Activated T-cell treated with anti-CD3 and anti-CD28 coated beads for 48 hours (primary cell): ENCODE results near the gene GBP3.
"Not testable (repeated sequence)": the region's sequence is repeated elsewhere in the genome, so short reads cannot be mapped to it uniquely, and the experiment has no call there.

ENCODE experiments used
- DNase-seq: peaks from one replicate; pipeline ENCODE4 v3.0.0-alpha.2; 2020; ENCODE audit warnings: low read depth

GBP3 gene

DNA sequence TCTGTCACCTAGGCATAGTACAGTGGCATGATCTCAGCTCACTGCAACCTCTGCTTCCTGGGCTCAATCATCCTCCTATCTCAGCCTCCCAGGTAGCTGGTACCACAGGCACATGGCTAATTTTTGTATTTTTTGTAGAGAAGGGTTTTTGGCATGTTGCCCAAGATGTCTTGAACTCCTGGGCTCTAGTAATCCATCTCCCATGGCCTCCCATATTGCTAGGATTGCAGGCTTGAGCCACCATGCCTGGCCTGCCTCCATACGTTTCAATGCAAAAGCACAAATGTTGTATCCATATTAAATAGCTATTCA, 17.6 kb upstream of the GBP3 start:
- DNase-seq, result no peak

- DNase-seq, result no peak
These were observed 14.5 kb upstream of the GBP3 start for GRCh38 chr1:89037186-89037585.

DNA sequence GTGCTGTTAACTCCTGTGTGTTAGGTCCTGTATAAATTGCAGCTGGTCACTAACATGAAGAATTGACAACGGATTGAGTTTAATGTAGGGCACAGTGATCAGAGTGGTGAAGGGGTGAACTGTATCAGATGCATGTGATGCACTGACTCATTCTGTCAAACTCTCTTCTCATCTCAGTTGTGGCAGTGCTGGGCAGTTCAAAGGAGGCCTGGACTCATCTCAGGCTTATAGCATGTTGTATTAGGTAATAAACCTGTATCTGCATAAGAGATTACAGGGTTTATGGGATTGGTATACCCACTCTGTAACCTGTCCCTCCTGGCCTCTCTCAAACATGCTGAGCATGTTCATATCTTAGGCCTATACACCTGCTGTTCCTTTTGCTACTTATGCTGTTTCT, 12.4 kb upstream of the GBP3 start:
- DNase-seq, result no peak

GRCh38 chr1:89034004-89034403, 11.3 kb upstream of the GBP3 start:
- DNase-seq, result not testable (repeated sequence)

- not testable (repeated sequence) for DNase-seq
These were observed 6.4 kb upstream of the GBP3 start for GRCh38 chr1:89029051-89029450.

DNA sequence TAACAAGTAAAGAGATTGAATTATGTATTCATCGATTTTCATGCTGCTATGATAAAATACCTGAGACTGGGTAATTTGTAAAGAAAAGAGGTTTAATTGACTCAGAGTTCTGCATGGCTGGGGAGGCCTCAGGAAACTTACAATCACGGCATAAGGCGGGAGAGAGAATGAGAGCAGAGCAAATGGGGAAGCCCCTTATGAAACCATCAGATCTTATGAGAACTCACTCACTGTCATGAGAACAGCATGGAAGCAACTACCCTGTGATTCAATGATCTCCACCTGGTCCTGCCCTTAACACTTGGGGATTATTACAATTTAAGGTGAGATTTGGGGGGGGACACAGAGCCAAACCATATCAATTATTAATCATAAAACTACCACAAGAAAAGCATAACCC, 3.3 kb upstream of the GBP3 start:
- DNase-seq, result no peak

GRCh38 chr1:89023026-89023425, 360 bp upstream of the GBP3 start:
- DNase-seq, result no peak

GRCh38 chr1:89018318-89018717, 4.3 kb downstream of the GBP3 start:
- not testable (repeated sequence) for DNase-seq

GRCh38 chr1:89008511-89008910, 14.2 kb downstream of the GBP3 start:
- DNase-seq, result no peak

DNA sequence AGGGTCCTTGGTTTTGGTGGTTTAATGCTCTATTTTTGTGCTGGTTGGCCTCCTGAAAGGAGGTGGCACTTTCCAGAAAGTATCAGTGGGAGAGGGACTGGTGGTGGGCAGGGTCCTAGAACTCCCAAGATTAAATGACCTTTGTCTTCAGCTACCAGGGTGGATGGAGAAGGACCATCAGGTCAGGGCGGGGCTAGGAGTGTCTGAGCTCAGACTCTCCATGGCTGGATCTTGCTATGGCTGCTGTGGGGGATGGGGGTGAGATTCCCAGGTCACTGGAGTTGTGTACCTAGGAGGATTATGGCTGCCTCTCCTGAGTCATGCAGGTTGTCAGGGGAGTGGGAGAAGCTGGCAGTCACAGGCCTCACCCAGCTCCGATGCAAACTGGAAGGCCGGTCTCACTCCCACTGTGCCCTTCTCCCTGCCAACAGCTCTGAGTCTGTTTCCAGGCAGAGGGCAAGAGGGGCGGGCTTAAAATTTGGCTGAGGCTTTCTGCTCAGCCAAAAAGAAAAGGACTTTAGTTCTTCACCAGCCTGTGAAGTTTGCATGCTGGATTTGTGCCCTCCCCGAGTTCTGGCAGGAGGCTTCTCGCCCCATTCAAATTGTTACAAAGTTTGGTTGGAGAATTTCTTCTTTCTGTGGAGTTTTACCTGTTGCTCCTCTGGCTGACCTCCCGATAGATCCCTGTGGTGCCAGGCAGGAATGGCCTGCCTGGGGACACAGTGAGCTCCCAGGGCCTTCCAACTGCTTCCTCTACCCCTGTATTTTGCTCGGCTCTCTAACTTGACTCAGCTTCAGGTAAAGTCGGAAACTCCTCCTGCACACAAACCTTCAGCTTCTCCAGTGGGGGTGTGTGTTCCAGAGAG, 17.1 kb downstream of the GBP3 start:
- no peak for DNase-seq

GRCh38 chr1:89002176-89002575, 20.5 kb downstream of the GBP3 start:
- not testable (repeated sequence) for DNase-seq

DNA sequence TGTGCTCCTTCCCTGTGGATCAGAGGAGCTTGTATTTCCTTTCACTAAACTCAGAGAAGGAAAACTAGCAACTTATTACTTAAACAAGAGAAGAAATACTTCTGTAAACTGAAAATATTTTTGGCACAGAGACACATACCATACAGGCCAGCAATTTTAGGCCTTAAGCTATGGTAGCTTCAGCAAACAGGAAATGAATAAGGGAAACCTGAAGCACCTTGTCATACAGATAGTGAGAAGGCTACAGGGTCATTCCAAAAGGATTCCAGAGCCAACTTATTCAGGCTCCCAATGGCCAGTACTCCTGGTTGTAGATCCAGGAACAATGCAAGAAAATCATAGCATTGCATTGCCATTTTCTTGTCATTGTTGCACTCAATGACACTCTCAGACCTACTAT, 21.2 kb downstream of the GBP3 start:
- no peak for DNase-seq

GRCh38 chr1:88998716-88999115, 23.9 kb downstream of the GBP3 start:
- no peak for DNase-seq

DNA sequence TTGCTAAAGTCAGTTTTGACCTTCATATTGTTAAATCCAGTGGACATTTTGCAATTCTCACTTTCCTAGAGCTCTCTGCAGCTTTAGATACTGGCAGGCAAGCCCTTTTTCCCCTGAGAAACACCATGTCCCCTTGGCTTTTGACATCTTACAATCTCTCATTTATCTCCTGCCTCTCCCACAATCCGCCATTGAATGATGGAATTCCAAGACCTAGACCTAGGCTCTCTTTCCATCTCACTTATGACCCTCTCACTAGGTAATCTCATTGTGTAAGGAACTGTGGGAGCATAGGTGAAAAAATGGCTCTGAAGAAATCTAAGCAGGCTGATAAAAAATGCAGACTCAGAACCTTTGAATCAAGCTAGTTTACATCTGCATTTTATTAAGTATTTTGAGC, 32.2 kb downstream of the GBP3 start:
- DNase-seq, result no peak

GRCh38 chr1:88985692-88986091, 37.0 kb downstream of the GBP3 start:
- no peak for DNase-seq

GRCh38 chr1:88985032-88985431, 37.6 kb downstream of the GBP3 start:
- DNase-seq, result no peak

DNA sequence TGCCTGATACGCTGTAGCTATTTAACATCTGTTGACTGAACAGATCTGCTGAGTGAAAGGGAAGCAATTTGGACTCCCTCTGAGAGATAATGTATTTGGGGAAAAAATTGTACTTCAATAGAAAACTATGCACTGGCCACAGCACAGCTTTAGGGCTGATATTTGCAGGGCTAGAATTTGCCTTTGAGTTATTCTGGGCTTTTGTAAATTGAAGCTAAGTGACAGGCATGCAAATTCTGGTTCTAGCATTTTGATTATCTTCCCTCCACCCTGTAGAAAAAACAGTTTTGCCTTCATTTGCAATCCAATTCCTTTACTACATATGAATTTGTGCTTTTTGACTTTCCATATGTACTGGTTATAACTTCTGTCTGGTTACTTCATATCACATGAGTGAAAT, 38.1 kb downstream of the GBP3 start:
- DNase-seq, result no peak

DNA sequence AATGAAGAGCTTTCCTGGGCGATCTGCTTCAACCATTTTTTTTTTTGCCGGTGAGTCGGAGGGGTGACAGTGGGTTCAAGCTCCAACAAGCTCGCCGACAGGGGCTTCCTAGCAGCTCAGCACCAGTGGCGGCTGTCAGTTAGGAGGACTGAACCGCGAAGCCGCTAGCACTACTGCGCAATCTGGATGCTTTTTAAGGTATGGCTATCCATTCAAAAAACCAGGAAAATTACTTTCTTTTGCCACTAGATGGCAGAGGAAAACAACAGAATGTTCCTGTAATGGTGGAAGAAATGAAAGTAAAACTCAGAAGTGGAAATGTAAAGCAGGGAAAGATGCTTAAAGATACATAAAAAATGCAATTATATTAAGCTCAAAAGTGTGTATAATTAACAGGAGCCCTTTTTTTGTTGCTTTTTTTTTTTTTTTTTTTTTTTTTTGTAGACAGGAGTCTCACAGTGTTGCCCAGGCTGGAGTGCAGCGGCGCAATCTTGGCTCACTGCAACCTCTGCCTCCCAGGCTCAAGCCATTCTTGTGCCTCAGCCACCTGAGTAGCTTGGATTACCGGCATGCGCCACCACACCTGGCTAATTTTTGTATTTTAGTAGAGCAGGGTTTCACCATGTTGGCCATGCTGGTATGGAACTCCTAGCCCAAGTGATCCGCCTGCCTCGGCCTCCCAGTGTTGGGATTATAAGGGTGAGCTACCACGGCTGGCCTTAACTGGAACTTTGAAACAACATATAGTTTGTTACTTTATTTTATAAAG, 38.7 kb downstream of the GBP3 start:
- DNase-seq, result no peak

DNA sequence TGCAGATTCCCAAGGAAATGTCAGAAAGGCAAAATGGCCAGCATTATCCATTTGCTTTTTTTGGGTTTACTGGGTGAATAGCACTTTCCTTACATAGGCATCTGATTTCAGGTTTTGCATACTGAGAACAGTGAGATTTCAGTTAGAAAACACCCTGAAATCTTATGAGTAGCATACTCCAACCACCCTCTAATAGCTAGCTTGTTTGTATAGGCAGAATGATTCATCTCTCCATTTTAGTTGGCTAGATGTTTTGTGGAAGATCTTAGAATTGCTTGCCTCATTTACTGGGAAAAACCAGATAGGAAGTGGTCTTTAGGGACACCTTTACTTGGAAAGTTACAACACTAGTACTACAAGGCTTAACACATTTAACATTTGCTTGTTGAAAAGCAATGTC, 40.6 kb downstream of the GBP3 start:
- DNase-seq, result no peak

GRCh38 chr1:88981506-88981905, 41.2 kb downstream of the GBP3 start:
- not testable (repeated sequence) for DNase-seq

- no peak for DNase-seq
These were observed 41.8 kb downstream of the GBP3 start for GRCh38 chr1:88980870-88981269.

DNA sequence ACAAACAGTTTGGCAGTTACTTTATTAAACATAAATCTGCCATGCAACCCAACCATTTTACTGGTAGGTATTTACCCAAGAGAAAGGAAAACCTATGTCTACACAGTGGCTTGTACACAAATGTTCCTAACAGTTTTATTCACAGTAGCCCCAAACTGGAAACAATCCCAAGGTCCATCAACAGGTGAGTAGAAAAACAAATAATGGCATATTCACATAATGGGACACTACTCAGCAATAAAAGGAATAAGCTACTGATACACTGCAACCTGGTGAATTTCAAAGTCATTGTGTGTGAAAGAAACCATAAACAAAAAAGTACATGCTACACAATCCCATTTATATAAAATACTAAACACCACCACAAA, 42.9 kb downstream of the GBP3 start:
- no peak for DNase-seq

- no peak for DNase-seq
These were observed 43.5 kb downstream of the GBP3 start for GRCh38 chr1:88979054-88979748.
